ENCODE data around the gene DHRS4.
"Not testable (repeated sequence)": the region's sequence is repeated elsewhere in the genome, so short reads cannot be mapped to it uniquely, and the experiment has no call there.

DNA sequence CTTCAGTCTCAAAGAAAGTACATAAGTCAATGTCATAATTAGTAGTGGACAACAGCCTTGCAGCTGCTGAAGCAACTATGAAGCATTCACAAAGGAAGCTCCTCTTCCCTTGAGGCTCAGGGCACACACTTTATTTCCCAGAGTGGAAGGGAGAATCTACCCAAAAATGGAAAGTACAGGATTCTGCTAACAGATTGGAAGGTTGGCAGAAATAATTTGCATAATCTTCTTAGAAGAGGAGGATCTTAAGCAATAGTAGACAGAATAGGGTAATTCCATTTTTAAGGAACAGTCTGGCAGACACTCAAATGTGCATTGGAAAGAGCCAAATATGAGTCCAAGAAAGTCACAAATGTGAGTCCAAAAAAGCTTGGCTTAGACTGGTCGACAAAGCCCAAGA, 37.4 kb downstream of the DHRS4 start:
- TF ChIP-seq, protein P1, sequence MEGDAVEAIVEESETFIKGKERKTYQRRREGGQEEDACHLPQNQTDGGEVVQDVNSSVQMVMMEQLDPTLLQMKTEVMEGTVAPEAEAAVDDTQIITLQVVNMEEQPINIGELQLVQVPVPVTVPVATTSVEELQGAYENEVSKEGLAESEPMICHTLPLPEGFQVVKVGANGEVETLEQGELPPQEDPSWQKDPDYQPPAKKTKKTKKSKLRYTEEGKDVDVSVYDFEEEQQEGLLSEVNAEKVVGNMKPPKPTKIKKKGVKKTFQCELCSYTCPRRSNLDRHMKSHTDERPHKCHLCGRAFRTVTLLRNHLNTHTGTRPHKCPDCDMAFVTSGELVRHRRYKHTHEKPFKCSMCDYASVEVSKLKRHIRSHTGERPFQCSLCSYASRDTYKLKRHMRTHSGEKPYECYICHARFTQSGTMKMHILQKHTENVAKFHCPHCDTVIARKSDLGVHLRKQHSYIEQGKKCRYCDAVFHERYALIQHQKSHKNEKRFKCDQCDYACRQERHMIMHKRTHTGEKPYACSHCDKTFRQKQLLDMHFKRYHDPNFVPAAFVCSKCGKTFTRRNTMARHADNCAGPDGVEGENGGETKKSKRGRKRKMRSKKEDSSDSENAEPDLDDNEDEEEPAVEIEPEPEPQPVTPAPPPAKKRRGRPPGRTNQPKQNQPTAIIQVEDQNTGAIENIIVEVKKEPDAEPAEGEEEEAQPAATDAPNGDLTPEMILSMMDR (IDR thresholded peaks at IDR 0.05; ENCODE audit: low read depth, low read length): not testable (repeated sequence)
- TF ChIP-seq POLR2A (IDR thresholded peaks at IDR 0.05; ENCODE audit: extremely low read depth, insufficient read length); MYC (IDR thresholded peaks at IDR 0.05; ENCODE audit: low read depth, low read length): not testable (repeated sequence)

Data from NB4 (cell line).